HCT116 (cell line): ENCODE measurements around the gene MPC1.

ENCODE experiments used
- EZH2 ChIP-seq: fragments of 200-600 bp; sonication (generic); IDR thresholded peaks from 2 replicates; pipeline ENCODE4 v1.6.1; 2017; ENCODE audit warnings: antibody characterized with exemption, mixed run types
- POLR2AphosphoS5 ChIP-seq: IDR thresholded peaks from 2 replicates; pipeline ENCODE4 v1.6.1; 2011; ENCODE audit warnings: mild to moderate bottlenecking, low read depth, low read length, moderate library complexity
- TF ChIP-seq, protein P1 (sequence below), 3 experiments: fragments of 200-600 bp in 1 of 3; sonication (generic) in 1 of 3; IDR thresholded peaks in 2 of 3; conservative IDR thresholded peaks in 1 of 3; 2 replicates each; pipeline ENCODE4 v1.5.1; 2012 to 2017; ENCODE audit warnings: low read depth in 2 of 3, low read length in 2 of 3, antibody characterized with exemption in 1 of 3, borderline replicate concordance in 1 of 3, control low read depth in 1 of 3, mild to moderate bottlenecking in 1 of 3, mixed read lengths in 1 of 3, mixed run types in 1 of 3, moderate library complexity in 1 of 3; ENCODE audit not compliant: insufficient read depth in 1 of 3

DNA sequence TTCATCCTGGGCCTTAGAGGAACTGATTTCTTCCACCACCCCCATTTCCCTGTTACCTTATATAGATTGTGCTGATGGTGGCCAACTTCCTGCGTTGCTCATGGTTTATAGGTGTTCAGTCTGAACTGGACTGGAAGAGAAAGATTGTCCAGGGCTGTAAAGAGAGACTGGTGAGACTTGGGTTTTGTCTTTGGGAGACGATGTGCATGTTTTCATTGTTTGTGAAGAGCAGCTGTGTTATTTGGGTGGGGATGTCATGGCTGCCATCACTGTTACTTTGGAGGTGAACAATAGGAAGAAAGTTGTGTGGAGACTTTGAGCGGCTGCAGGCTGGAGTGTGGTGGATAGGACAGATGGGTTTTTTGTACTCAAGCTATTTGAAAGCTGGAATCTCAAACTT lies 15.6 kb upstream of the MPC1 start:
- no peak for TF ChIP-seq EZH2
- no peak for TF ChIP-seq POLR2AphosphoS5
- TF ChIP-seq, protein P1, sequence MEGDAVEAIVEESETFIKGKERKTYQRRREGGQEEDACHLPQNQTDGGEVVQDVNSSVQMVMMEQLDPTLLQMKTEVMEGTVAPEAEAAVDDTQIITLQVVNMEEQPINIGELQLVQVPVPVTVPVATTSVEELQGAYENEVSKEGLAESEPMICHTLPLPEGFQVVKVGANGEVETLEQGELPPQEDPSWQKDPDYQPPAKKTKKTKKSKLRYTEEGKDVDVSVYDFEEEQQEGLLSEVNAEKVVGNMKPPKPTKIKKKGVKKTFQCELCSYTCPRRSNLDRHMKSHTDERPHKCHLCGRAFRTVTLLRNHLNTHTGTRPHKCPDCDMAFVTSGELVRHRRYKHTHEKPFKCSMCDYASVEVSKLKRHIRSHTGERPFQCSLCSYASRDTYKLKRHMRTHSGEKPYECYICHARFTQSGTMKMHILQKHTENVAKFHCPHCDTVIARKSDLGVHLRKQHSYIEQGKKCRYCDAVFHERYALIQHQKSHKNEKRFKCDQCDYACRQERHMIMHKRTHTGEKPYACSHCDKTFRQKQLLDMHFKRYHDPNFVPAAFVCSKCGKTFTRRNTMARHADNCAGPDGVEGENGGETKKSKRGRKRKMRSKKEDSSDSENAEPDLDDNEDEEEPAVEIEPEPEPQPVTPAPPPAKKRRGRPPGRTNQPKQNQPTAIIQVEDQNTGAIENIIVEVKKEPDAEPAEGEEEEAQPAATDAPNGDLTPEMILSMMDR (IDR thresholded peaks at IDR 0.05 in 2 of 3, conservative IDR thresholded peaks at IDR 0.05 in 1 of 3; ENCODE audit: borderline replicate concordance in 1 of 3, insufficient read depth in 1 of 3, low read depth in 2 of 3, low read length in 2 of 3): no peak
